HUES64 (cell line): ENCODE measurements around the gene TMEM178B.

Source experiments
- H3K27ac ChIP-seq: 2 replicates; pipeline ENCODE4 v1.7.0; 2013; ENCODE audit warnings: low read depth, low read length, inconsistent platforms
- H3K27me3 ChIP-seq: 2 replicates; pipeline ENCODE4 v1.6.1; 2013; ENCODE audit warnings: mild to moderate bottlenecking, low read length; ENCODE audit not compliant: insufficient read depth
- H3K36me3 ChIP-seq: 2 replicates; pipeline ENCODE4 v1.6.1; 2013; ENCODE audit warnings: mild to moderate bottlenecking, low read length; ENCODE audit not compliant: insufficient read depth
- H3K4me1 ChIP-seq: 2 replicates; pipeline ENCODE4 v1.6.1; 2013; ENCODE audit warnings: mild to moderate bottlenecking, low read length, moderate library complexity; ENCODE audit not compliant: insufficient read depth
- H3K4me3 ChIP-seq: 2 replicates; pipeline ENCODE4 v1.5.1; 2013; ENCODE audit warnings: mild to moderate bottlenecking, low read length, moderate library complexity
- H3K9ac ChIP-seq: 2 replicates; pipeline ENCODE4 v1.6.1; 2013; ENCODE audit warnings: mild to moderate bottlenecking, low read depth, low read length
- H3K9me3 ChIP-seq: 2 replicates; pipeline ENCODE4 v1.6.1; 2013; ENCODE audit warnings: low read depth, low read length; ENCODE audit not compliant: insufficient read depth
- WGBS: fragments of 150-250, 120-280 bp; methylation state at CpG from one replicate; pipeline ENCODE4 v1.1.7; 2013; ENCODE audit warnings: missing lambda C conversion rate; 5-methylcytosine and 5-hydroxymethylcytosine counted together

Gene TMEM178B

DNA sequence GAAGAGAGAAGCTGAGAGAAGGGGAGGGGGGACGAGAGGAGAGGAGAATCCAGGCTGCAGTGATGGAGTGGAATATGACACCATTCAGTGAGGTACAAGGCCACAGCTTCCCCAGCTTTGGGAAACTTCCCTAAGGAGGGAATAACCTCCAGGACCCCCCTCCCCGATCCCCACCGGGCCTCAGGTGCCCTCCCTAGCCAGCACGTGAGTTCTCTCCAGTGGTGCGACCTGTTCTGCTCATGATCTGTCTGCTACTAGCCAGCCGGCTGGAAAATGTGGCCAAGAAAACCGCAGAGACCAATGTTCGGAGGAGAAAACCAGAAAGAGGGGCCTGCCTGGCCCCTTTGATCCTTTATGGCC, 437.4 kb downstream of the TMEM178B start:
- Histone ChIP-seq H3K27ac (no peak overlapping the region), H3K27me3 (peaks cover 16% of the 10 kb centered on the region), H3K9ac (peak overlapping the region; percentile 4), H3K36me3 (no peaks in the 10 kb centered on the region), H3K4me1 (peaks cover 11% of the 10 kb centered on the region), H3K4me3 (peak overlapping the region; percentile 44), H3K9me3 (no peaks in the 10 kb centered on the region)
- WGBS: 35% methylated on average over 7 of the region's 8 CpGs

DNA sequence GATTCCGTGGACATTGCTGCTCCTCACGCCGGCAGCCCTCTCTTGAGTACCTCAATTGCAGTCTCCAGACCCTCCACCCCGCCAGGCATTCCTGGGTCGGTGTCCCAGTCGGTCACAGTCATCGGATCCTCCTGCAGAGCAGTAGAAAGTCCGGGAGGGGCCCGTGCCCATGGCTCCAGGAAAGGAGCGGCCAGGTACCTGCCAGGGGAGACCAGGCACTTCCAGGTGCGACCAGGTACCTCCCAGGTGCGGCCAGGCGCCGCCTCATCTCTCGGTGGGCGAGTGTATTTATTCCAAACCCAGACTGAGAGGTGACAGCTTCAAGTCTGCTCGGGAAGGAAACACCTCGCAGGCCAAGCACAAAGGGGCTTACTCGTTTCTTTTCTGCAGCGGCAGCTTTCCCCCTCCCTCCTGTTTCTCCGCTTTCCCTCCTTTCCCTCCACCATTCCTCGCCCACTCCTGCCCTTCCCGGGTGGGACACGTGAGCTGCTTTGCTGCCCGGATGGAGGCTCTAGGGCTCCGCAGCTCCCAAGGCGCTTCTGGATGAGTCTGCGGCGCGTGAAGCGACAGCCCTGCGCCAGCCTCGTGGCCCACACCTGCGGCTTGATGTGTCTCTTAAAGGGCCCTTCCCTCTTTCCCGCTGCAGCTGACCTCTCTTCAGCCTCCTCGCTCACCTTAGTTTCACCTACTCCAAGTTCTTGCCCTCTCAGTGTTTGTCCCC, 438.0 kb downstream of the TMEM178B start:
- H3K9ac ChIP-seq: peak overlapping the region; percentile 4
- WGBS: 46% methylated on average over 36 of the region's 36 CpGs
- H3K4me3 ChIP-seq: peak overlapping the region; percentile 44
- H3K9me3 ChIP-seq: no peaks in the 10 kb centered on the region
- H3K27ac ChIP-seq: no peak overlapping the region
- H3K36me3 ChIP-seq: no peaks in the 10 kb centered on the region
- peaks cover 11% of the 10 kb centered on the region for H3K4me1 ChIP-seq
- H3K27me3 ChIP-seq: peaks cover 16% of the 10 kb centered on the region

DNA sequence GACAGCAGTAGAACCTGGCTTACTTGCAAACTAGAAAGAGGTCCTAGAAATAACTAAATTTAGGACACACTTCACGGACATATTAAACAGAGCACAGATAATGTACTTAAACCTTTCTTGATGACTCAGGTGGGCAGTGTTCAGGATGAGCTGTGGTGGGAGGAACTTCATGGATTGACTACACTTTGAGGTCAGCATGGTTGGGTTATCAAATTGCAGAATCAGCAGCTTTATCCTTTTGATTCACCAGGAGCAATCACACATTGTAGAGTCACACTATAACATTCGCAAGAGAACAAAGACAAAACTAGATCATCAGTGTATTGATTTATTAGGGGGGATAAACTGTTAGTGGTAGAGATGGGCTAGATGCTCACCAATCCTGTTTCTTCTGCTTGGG, 438.7 kb downstream of the TMEM178B start:
- peaks cover 16% of the 10 kb centered on the region for H3K27me3 ChIP-seq
- no peak overlapping the region for H3K27ac ChIP-seq
- 100% methylated on average over 2 of the region's 2 CpGs for WGBS
- H3K36me3 ChIP-seq: no peaks in the 10 kb centered on the region
- no peak overlapping the region; the same call in 1 of the 2 replicates for H3K4me3 ChIP-seq
- no peak overlapping the region for H3K9ac ChIP-seq
- peaks cover 11% of the 10 kb centered on the region for H3K4me1 ChIP-seq
- H3K9me3 ChIP-seq: no peaks in the 10 kb centered on the region

DNA sequence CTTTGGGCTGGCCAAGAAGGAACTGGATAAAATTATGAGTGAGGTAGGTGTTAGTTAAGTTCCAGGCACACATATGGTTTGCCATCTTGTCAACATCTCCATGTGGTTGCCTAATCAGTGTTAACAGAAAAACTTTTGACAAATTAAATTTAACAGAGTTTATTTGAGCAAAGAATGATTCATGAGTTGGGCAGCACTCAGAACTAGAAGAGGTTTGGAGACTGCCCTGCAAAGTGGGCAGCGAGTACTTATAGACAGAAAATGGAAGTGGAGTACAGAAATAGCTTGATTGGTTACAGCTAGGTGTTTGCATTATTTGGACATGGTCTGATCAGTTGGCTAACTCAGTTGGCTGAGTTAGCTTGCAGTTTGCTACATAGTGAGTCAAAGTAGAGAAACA, 439.9 kb downstream of the TMEM178B start:
- H3K36me3 ChIP-seq: no peaks in the 10 kb centered on the region
- no peak overlapping the region for H3K9ac ChIP-seq
- peaks cover 11% of the 10 kb centered on the region for H3K4me1 ChIP-seq
- peaks cover 16% of the 10 kb centered on the region for H3K27me3 ChIP-seq
- 89% methylated on average over 1 of the region's 1 CpG for WGBS
- no peaks in the 10 kb centered on the region for H3K9me3 ChIP-seq
- H3K27ac ChIP-seq: no peak overlapping the region
- H3K4me3 ChIP-seq: no peak overlapping the region

DNA sequence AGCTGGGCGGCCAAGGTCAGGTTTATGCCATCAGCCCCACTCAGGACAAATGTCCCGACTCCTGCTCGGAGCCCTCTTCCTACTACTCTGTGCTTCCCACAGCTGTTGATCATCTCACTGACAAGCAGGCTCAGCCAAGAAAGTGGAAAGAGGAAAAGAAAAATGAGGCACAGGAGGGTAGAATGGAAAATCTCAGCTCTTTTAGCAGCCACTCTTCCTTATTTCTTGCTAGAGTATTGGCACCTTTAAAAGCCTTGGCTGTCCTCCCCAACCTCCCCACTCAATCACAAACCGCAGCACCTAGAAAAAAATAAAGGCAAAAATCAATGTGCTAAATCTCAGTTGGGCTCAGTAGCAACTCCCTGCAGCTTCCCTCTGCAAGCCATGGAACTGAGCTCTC, 442.1 kb downstream of the TMEM178B start:
- peaks cover 16% of the 10 kb centered on the region for H3K27me3 ChIP-seq
- no peak overlapping the region for H3K9ac ChIP-seq
- H3K9me3 ChIP-seq: no peaks in the 10 kb centered on the region
- H3K4me1 ChIP-seq: peaks cover 7% of the 10 kb centered on the region
- H3K4me3 ChIP-seq: no peak overlapping the region
- H3K36me3 ChIP-seq: no peaks in the 10 kb centered on the region
- 87% methylated on average over 4 of the region's 4 CpGs for WGBS
- no peak overlapping the region for H3K27ac ChIP-seq

DNA sequence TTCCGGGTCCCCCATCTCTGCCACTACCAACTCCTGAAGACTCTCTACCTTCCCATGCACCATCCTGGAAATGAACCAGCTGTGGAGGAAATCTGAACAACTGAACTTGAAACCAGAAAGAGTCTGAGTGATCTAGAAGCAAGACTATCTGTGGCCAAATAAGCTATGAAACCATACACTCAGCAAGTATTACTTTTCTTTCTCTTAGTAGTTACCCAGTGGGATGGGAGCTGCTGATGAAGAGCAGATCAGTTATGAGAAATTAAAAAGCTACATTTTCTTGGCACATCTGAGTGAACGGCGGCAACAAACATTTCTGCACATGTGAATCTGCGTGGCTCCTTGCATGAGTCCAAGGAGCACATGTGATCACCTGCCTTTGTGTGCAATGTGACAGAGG, 445.8 kb downstream of the TMEM178B start:
- Histone ChIP-seq H3K4me3 (no peak overlapping the region), H3K36me3 (no peaks in the 10 kb centered on the region), H3K9me3 (no peaks in the 10 kb centered on the region), H3K4me1 (no peaks in the 10 kb centered on the region), H3K27ac (no peak overlapping the region), H3K27me3 (no peaks in the 10 kb centered on the region), H3K9ac (no peak overlapping the region)
- WGBS: 96% methylated on average over 4 of the region's 4 CpGs

DNA sequence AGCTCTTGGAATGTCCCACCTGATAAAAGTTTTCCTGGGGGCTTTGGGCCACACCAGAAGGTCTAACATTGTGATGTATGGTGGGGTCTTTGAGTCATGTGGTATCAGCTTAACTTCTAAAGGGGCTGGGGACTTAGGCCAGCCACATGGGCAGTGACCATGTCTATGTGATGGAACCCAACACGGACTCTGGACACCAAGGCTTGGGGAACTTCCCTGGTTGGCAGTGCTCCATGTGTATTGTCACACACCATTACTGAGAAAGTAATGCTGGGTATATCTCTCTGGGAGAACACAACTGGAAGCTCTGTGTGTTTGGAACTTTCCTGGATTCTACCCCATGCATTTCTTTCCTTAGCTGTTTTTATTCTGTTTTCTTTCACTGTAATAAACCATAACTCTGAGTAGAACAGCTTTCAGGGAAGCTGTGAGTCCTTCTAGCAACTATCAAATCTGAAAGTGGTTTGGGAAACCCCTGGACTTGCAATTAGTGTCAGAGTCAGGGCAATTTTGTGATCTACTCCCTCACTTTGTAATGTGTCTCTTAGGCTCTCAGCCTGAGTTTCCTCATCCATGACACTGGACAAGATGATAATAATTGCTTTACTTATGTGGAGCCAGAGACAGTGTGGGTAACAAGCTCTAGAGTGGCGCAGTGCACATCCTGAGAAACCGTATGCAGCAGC, 448.9 kb downstream of the TMEM178B start:
- H3K4me1 ChIP-seq: no peaks in the 10 kb centered on the region; the same call in 1 of the 2 replicates
- 90% methylated on average over 3 of the region's 3 CpGs for WGBS

DNA sequence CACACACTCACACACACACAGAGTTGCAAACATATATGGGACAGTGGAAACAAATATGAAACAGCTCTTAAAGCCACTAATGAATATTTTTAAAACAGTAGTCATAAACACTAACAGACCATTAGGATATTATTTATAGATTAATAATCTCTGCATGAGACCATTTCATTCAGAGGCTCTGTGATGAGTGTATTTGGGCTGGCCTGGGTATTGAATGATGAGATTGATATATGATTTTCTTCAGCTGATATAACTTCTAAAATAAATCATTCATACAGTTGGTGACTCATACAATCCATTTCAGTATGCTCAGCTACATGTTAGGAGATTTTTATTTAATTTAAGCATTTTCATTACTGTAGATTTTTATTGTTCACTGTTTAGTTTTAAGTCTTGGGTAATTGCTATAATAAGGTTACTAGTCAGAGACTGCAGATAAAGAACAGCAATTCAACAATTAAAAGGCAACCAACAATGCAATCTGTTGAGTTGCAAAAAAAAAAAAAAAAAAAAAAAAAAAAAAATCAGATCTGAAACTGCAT, 452.2 kb downstream of the TMEM178B start:
- Histone ChIP-seq H3K9me3 (no peaks in the 10 kb centered on the region), H3K9ac (no peak overlapping the region), H3K27ac (no peak overlapping the region), H3K4me1 (no peaks in the 10 kb centered on the region; the same call in 1 of the 2 replicates), H3K27me3 (no peaks in the 10 kb centered on the region), H3K4me3 (no peak overlapping the region), H3K36me3 (no peaks in the 10 kb centered on the region)

More for the DNA sequence above, 448.9 kb downstream of the TMEM178B start:
- Histone ChIP-seq H3K27me3 (no peaks in the 10 kb centered on the region), H3K9ac (no peak overlapping the region), H3K4me3 (no peak overlapping the region), H3K36me3 (no peaks in the 10 kb centered on the region), H3K27ac (no peak overlapping the region), H3K9me3 (no peaks in the 10 kb centered on the region)

DNA sequence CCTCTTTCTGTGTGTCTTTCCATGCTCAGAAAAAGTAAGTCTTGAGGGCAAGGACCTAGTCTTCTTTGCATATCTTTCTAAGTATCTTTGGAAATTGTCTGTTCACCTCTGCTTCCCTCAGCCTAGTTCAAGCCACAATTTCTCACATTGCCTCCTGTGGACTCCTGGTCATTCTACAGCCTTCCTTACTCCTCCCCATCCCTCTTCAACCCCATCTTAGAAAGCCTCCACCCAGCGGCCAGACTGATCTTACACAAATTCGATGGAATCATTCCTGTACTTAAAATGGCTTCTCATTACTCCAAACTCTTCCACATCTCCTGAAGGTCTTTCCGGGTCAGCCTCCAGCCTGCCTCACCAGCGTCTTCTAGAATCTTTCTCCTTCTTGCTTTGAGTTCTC, 453.2 kb downstream of the TMEM178B start:
- no peaks in the 10 kb centered on the region for H3K36me3 ChIP-seq
- no peaks in the 10 kb centered on the region; the same call in 1 of the 2 replicates for H3K4me1 ChIP-seq
- WGBS: 96% methylated on average over 4 of the region's 4 CpGs
- no peak overlapping the region for H3K9ac ChIP-seq
- H3K4me3 ChIP-seq: no peak overlapping the region
- no peaks in the 10 kb centered on the region for H3K9me3 ChIP-seq
- no peaks in the 10 kb centered on the region for H3K27me3 ChIP-seq
- no peak overlapping the region for H3K27ac ChIP-seq

DNA sequence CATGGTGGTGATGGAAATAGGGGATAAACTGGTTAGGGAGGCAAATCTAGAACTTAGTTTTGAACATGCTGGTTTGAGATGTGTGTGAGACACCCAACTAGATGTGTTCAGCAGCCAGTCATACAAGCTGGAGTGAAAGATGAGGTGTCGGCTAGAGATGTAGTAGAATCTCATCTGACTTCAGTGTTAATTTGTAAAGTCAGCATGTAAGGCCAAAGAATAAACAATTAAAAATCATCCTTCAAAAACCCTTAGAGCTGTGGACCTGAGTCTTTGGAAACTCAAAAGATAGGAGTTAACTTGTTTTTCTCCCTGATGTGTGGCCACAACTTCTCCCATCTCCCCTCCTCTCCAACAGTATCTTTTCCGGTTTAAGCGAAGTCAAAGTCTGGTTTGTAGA, 454.5 kb downstream of the TMEM178B start:
- Histone ChIP-seq H3K27ac (no peak overlapping the region), H3K4me1 (no peaks in the 10 kb centered on the region; the same call in 1 of the 2 replicates), H3K36me3 (no peaks in the 10 kb centered on the region), H3K27me3 (no peaks in the 10 kb centered on the region), H3K9ac (no peak overlapping the region), H3K9me3 (no peaks in the 10 kb centered on the region), H3K4me3 (no peak overlapping the region)
- 93% methylated on average over 1 of the region's 3 CpGs for WGBS
